SU-DHL-6 (cell line): ENCODE results near the gene CLIC4.

ENCODE experiments used
- H2AFZ ChIP-seq: fragments of 200-600 bp; sonication (generic); 2 replicates; pipeline ENCODE4 v1.6.1; 2014; ENCODE audit warnings: low read depth, mild to moderate bottlenecking, moderate library complexity, mixed read lengths, antibody characterized with exemption, low read length; ENCODE audit not compliant: severe bottlenecking
- H3F3A ChIP-seq: fragments of 200-600 bp; shearing (Covaris generic); 2 replicates; pipeline ENCODE4 v1.6.0; 2016; ENCODE audit warnings: antibody characterized with exemption, mild to moderate bottlenecking; ENCODE audit not compliant: insufficient read depth
- H3K27ac ChIP-seq: fragments of 200-600 bp; sonication (generic); 2 replicates; pipeline ENCODE4 v1.5.1; 2016; ENCODE audit warnings: low read depth, mild to moderate bottlenecking, low read length, moderate library complexity, mixed read lengths
- H3K27me3 ChIP-seq: fragments of 200-600 bp; sonication (generic), shearing (Covaris generic); 2 replicates; pipeline ENCODE4 v1.6.0; 2014; ENCODE audit warnings: mild to moderate bottlenecking, low read length
- H3K36me3 ChIP-seq: fragments of 200-600 bp; sonication (generic); 2 replicates; pipeline ENCODE4 v1.6.1; 2014; ENCODE audit warnings: mild to moderate bottlenecking, low read length, mixed read lengths
- H3K4me2 ChIP-seq: fragments of 300-600, 200-600 bp; shearing (Covaris generic), sonication (generic); 2 replicates; pipeline ENCODE4 v1.6.0; 2014; ENCODE audit warnings: low read length, low read depth, mild to moderate bottlenecking; ENCODE audit not compliant: poor library complexity, severe bottlenecking
- H3K4me3 ChIP-seq: fragments of 200-600 bp; sonication (generic); 2 replicates; pipeline ENCODE4 v1.5.1; 2014; ENCODE audit warnings: antibody characterized with exemption, low read length, mild to moderate bottlenecking, mixed read lengths; ENCODE audit not compliant: insufficient read depth, poor library complexity, severe bottlenecking
- H3K79me2 ChIP-seq: fragments of 200-600 bp; sonication (generic); 2 replicates; pipeline ENCODE4 v1.6.1; 2014; ENCODE audit warnings: mild to moderate bottlenecking, low read length, moderate library complexity; ENCODE audit not compliant: insufficient read depth
- H3K9ac ChIP-seq: fragments of 200-600 bp; sonication (generic); 2 replicates; pipeline ENCODE4 v1.7.0; 2014; ENCODE audit warnings: mild to moderate bottlenecking, low read length
- H3K9me2 ChIP-seq: fragments of 200-600 bp; sonication (generic); replicated peaks from 2 replicates; pipeline ENCODE4 v1.6.1; 2014; ENCODE audit warnings: low read length; ENCODE audit not compliant: insufficient read depth
- H3K9me3 ChIP-seq: fragments of 200-600 bp; sonication (generic); 2 replicates; pipeline ENCODE4 v1.6.1; 2014; ENCODE audit warnings: low read length, mixed read lengths; ENCODE audit not compliant: insufficient read depth
- H4K20me1 ChIP-seq: fragments of 200-600 bp; sonication (generic); 2 replicates; pipeline ENCODE4 v1.6.1; 2014; ENCODE audit warnings: low read depth, mild to moderate bottlenecking, antibody characterized with exemption, low read length, moderate library complexity, mixed read lengths
- EZH2phosphoT487 ChIP-seq: fragments of 200-600 bp; sonication (generic), shearing (Covaris generic); conservative IDR thresholded peaks from 2 replicates; pipeline ENCODE4 v1.6.1; 2018; ENCODE audit warnings: mild to moderate bottlenecking, antibody characterized with exemption, low read length, moderate library complexity, mixed read lengths
- TF ChIP-seq, protein P1 (sequence below): fragments of 200-600 bp; sonication (generic); IDR thresholded peaks from one replicate; pipeline ENCODE4 v1.5.1; 2017; ENCODE audit warnings: antibody characterized with exemption, mild to moderate bottlenecking, low read length, moderate library complexity; ENCODE audit not compliant: insufficient read depth, poor library complexity, severe bottlenecking

Gene CLIC4

DNA sequence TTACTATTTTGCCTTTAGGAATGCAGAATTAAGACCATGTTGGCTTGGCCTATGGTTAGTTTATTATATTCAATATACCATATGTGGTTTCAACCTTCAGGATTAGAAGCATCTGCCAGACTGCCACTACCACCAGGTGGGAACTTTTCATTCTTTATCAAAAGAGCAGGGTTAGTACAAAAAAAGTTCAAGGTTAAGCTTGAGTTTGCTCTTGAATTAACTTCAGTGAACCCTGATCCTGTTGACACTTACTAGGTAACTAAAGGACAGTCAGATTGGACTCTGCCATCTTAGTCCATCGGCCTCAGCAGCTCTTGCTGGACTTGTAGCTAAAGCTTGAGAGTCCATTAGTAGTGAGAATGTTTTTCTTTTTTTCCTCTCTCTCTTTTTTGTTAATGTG, 22.1 kb downstream of the CLIC4 start:
- H2AFZ ChIP-seq: no peak overlapping the region
- peaks cover 100% of the 10 kb centered on the region for H3K79me2 ChIP-seq
- peaks cover 19% of the 10 kb centered on the region; the same call in 1 of the 2 replicates for H4K20me1 ChIP-seq
- no peaks in the 10 kb centered on the region for H3K36me3 ChIP-seq
- H3K27ac ChIP-seq: peak overlapping the region; percentile 44
- no peaks in the 10 kb centered on the region for H3K27me3 ChIP-seq
- peak overlapping the region; percentile 3 for H3K4me2 ChIP-seq
- H3K4me3 ChIP-seq: no peak overlapping the region
- no peaks in the 10 kb centered on the region for H3K9me3 ChIP-seq
- H3K9me2 ChIP-seq: no peaks in the 10 kb centered on the region
- peaks cover 62% of the 10 kb centered on the region for H3F3A ChIP-seq
- no peak overlapping the region for H3K9ac ChIP-seq
- TF ChIP-seq EZH2phosphoT487: no peak

DNA sequence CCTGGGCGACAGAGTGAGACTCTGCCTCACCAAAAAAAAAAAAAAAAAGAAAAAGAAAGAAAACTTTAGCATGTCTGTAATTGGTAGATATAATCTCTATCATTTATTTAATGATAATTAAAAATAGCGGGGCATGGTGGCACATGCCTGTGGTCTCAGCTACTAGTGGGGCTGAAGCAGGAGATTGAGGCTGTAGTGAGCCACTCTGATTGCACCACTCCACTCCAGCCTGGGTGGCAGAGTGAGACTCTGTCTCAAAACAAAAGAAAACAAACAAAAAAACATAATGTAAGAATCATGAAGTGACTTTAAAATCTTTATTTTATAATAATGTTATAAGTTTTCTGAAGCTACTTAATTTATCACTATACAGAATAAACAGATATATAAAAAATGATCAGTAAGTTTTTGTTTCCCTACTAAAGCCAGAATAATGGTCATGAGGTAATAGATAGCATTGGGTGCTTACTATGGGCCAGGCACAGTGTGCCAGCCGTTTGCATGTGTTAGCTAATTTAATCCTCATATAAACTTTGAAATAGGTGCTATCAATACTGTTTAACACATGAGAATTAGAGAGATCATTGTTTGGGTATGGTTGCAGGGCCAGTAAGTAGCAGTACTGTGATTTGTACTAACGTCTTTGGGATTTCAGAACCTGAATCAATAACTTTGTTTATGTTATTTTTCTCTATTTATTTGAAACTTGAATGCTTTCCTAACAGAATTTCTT, 23.8 kb downstream of the CLIC4 start:
- peaks cover 63% of the 10 kb centered on the region for H3F3A ChIP-seq
- H3K4me2 ChIP-seq: peak overlapping the region; percentile 60
- H3K79me2 ChIP-seq: peaks cover 100% of the 10 kb centered on the region
- peak overlapping the region; percentile 70 for H3K27ac ChIP-seq
- H2AFZ ChIP-seq: no peak overlapping the region
- no peaks in the 10 kb centered on the region for H3K27me3 ChIP-seq
- peaks cover 18% of the 10 kb centered on the region; the same call in 1 of the 2 replicates for H4K20me1 ChIP-seq
- H3K9ac ChIP-seq: no peak overlapping the region; the same call in 1 of the 2 replicates
- TF ChIP-seq EZH2phosphoT487: no peak
- TF ChIP-seq, protein P1, sequence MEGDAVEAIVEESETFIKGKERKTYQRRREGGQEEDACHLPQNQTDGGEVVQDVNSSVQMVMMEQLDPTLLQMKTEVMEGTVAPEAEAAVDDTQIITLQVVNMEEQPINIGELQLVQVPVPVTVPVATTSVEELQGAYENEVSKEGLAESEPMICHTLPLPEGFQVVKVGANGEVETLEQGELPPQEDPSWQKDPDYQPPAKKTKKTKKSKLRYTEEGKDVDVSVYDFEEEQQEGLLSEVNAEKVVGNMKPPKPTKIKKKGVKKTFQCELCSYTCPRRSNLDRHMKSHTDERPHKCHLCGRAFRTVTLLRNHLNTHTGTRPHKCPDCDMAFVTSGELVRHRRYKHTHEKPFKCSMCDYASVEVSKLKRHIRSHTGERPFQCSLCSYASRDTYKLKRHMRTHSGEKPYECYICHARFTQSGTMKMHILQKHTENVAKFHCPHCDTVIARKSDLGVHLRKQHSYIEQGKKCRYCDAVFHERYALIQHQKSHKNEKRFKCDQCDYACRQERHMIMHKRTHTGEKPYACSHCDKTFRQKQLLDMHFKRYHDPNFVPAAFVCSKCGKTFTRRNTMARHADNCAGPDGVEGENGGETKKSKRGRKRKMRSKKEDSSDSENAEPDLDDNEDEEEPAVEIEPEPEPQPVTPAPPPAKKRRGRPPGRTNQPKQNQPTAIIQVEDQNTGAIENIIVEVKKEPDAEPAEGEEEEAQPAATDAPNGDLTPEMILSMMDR: no peak
- no peaks in the 10 kb centered on the region for H3K9me3 ChIP-seq
- H3K9me2 ChIP-seq: no peaks in the 10 kb centered on the region
- 0 out of 2 replicates have a peak, but pooled peaks cover 5% of the 10 kb centered on the region for H3K36me3 ChIP-seq
- no peak overlapping the region for H3K4me3 ChIP-seq

DNA sequence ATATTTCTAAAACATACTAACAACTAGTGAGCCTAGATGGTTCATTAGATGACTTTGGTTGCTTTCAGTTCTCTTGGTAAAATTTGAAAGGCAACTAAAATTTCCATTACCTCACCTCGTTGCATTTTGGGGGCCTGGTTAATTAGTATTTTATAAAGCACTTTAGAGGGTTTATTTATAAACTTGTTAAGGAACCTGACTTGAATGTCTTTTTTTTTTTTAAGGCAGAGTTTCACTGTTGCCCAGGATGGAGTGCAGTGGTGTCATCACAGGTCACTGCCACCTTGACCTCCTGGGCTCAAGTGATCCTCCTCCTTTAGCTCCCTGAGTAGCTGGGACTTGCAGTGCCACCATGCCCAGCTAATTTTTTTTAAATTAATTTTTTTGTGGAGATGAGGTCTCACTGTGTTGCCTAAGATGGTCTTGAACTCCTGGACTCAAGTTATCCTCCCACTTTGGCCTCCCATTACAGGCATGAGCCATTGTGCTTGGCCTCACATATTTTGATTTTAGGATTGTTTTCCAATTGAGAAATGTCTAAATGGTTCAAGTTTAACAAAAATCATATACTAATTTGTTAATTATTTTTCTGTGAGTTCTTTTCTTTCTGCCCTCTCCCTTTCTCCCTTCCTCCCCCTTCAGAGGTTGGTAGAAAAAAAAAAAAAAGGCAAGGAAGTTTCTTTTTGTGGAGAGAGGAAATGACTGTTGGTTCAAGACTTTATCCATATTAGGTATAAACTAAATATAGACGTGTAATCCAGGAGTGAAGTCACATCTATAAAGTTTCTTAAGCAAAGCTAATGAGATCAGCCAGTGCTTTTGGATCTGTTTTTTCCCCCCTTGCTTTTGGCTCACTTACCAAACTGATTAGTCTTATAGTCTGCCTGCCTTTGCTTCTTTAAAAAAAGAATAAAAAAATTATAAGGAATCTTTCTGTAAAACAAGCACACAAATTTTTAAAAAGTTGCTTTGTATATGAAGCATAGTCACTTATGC, 24.7 kb downstream of the CLIC4 start:
- Histone ChIP-seq H3K36me3 (0 out of 2 replicates have a peak, but pooled peaks cover 5% of the 10 kb centered on the region), H3K4me2 (peak overlapping the region; percentile 60), H4K20me1 (peaks cover 14% of the 10 kb centered on the region; the same call in 1 of the 2 replicates), H3K79me2 (peaks cover 100% of the 10 kb centered on the region), H3K27me3 (no peaks in the 10 kb centered on the region), H3F3A (peaks cover 56% of the 10 kb centered on the region), H3K9me3 (no peaks in the 10 kb centered on the region), H3K27ac (peak overlapping the region; percentile 70), H3K4me3 (no peak overlapping the region), H3K9me2 (no peaks in the 10 kb centered on the region), H3K9ac (no peak overlapping the region), H2AFZ (no peak overlapping the region)
- TF ChIP-seq, protein P1: no peak
- no peak for TF ChIP-seq EZH2phosphoT487
